HL-60 (cell line): ENCODE results near the gene GNA14.

Experiments used
- CTCF ChIP-seq: IDR thresholded peaks from one replicate; pipeline ENCODE4 v1.5.1; 2011; ENCODE audit warnings: low read length, control low read depth, inconsistent platforms; ENCODE audit not compliant: insufficient read depth
- GABPA ChIP-seq: IDR thresholded peaks from 2 replicates; pipeline ENCODE4 v1.6.1; 2012; ENCODE audit warnings: low read depth
- POLR2AphosphoS5 ChIP-seq: IDR thresholded peaks from 2 replicates; pipeline ENCODE4 v1.6.1; 2012; ENCODE audit warnings: low read depth
- TF ChIP-seq, protein P1 (sequence below): IDR thresholded peaks from 2 replicates; pipeline ENCODE4 v1.6.1; 2012; ENCODE audit warnings: low read depth; ENCODE audit not compliant: insufficient replicate concordance

DNA sequence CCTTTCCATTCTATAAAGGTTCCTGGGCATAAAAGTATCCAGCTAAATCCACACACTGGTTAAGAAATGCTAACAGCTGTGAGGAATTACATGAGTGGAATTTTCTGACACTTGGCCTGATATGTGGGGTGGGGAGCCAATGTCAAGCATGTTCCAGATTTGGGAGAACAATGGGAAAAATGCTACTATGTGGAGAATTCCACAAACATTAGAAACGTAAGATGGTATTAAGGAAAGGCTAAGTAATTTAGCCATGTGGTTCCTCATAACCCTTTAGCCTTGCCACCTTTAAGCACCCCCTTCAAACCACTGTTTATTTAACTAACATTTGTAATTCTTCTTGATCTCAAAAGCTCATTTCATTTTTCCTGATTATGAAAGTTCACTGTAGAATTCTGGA is 149.2 kb downstream of the GNA14 start:
- TF ChIP-seq CTCF (no peak), GABPA (no peak), POLR2AphosphoS5 (no peak)
- TF ChIP-seq, protein P1, sequence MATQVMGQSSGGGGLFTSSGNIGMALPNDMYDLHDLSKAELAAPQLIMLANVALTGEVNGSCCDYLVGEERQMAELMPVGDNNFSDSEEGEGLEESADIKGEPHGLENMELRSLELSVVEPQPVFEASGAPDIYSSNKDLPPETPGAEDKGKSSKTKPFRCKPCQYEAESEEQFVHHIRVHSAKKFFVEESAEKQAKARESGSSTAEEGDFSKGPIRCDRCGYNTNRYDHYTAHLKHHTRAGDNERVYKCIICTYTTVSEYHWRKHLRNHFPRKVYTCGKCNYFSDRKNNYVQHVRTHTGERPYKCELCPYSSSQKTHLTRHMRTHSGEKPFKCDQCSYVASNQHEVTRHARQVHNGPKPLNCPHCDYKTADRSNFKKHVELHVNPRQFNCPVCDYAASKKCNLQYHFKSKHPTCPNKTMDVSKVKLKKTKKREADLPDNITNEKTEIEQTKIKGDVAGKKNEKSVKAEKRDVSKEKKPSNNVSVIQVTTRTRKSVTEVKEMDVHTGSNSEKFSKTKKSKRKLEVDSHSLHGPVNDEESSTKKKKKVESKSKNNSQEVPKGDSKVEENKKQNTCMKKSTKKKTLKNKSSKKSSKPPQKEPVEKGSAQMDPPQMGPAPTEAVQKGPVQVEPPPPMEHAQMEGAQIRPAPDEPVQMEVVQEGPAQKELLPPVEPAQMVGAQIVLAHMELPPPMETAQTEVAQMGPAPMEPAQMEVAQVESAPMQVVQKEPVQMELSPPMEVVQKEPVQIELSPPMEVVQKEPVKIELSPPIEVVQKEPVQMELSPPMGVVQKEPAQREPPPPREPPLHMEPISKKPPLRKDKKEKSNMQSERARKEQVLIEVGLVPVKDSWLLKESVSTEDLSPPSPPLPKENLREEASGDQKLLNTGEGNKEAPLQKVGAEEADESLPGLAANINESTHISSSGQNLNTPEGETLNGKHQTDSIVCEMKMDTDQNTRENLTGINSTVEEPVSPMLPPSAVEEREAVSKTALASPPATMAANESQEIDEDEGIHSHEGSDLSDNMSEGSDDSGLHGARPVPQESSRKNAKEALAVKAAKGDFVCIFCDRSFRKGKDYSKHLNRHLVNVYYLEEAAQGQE: no peak
